Adrenal gland (tissue), 5 donors: ENCODE measurements around the gene U2AF1L4.

Experiments
- POLR2A ChIP-seq, 2 donors: fragments of 450-650 bp; IDR thresholded peaks; one replicate each; pipeline ENCODE4 v1.6.1; 2017; ENCODE audit warnings: antibody characterized with exemption in 2 of 2, mild to moderate bottlenecking in 2 of 2, moderate library complexity in 1 of 2
- TF ChIP-seq, protein P1 (sequence below), 6 experiments: fragments of 450-650 bp in 4 of 6; fragments of 200-600 bp in 2 of 6; sonication (generic) in 1 of 6; IDR thresholded peaks; 1 replicate in 5 of 6; 2 replicates in 1 of 6; pipeline versions ENCODE4 v1.5.1 to v1.8.0; 2016 to 2021; ENCODE audit warnings: antibody characterized with exemption in 6 of 6, mild to moderate bottlenecking in 2 of 6, moderate library complexity in 1 of 6
- donor health status: DM: no; HTN: no; CAD: no.

- TF ChIP-seq, protein P1, sequence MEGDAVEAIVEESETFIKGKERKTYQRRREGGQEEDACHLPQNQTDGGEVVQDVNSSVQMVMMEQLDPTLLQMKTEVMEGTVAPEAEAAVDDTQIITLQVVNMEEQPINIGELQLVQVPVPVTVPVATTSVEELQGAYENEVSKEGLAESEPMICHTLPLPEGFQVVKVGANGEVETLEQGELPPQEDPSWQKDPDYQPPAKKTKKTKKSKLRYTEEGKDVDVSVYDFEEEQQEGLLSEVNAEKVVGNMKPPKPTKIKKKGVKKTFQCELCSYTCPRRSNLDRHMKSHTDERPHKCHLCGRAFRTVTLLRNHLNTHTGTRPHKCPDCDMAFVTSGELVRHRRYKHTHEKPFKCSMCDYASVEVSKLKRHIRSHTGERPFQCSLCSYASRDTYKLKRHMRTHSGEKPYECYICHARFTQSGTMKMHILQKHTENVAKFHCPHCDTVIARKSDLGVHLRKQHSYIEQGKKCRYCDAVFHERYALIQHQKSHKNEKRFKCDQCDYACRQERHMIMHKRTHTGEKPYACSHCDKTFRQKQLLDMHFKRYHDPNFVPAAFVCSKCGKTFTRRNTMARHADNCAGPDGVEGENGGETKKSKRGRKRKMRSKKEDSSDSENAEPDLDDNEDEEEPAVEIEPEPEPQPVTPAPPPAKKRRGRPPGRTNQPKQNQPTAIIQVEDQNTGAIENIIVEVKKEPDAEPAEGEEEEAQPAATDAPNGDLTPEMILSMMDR (IDR thresholded peaks at IDR 0.05), result no peak
- TF ChIP-seq POLR2A (IDR thresholded peaks at IDR 0.05), result no peak
These were observed 48.4 kb upstream of the U2AF1L4 start for GRCh38 chr19:35793381-35794165.
